GM18502 (cell line): ENCODE measurements around the gene CUL5.
"Not testable (repeated sequence)": the region's sequence is repeated elsewhere in the genome, so short reads cannot be mapped to it uniquely, and the experiment has no call there.

Experiments used
- ATAC-seq: cut with Tn5 transposase; IDR thresholded peaks from one replicate; pipeline ENCODE4 v1.9.1; 2021; ENCODE audit warnings: mild to moderate bottlenecking; ENCODE audit not compliant: unreplicated experiment, poor library complexity

Gene CUL5

GRCh38 chr11:108101090-108101775 lies 92.5 kb downstream of the CUL5 start:
- no peak for ATAC-seq

GRCh38 chr11:108111126-108111525 lies 102.4 kb downstream of the CUL5 start:
- no peak for ATAC-seq

DNA sequence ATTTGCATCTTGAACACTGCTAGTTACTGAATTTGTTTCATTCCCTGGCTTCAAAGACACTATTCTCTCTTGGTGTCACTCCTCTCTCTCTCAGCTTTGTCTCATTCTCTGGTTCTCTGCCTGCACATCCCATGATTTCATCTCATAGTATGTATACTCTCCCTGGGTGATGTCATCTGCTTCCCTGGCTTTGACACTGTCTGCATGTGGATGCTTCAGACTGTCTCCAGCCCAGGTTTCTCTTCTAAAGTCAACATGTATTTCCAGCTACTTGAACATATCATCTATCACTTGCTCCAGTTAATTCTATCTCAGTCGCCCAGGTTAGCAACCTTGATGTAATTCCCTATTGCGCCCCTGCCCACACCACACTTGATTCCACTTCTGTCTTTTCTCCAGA lies 103.4 kb downstream of the CUL5 start:
- no peak for ATAC-seq

DNA sequence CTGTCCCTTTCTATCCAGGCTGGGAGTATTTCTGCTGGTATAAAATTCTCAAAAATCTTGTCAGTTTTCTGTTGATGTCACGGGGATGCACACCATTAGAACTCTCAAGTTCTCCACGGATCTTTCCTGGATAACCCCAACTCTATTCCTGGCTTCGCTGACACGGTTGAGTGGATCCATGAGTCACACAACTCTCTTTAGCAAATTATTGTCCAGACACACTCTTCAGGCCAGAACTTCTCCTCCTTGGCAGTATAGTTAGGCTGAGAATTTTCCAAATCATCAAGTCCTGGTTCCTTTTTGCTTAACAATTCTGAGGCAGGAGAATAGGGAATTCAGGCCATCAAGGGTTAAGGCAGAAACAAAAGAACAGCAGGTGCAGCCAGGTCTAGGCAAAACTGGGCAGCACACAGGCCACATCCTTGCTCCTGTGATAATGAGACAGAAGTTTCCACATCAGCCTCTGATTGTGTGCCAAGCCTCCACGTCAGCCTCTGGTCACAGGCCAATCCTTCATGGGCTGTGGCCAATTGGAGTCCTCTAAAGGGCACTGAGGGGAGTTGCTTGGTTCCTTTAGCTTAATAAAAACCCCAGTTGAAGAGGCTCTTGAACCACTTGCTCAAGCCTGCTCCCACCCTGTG lies 106.9 kb downstream of the CUL5 start:
- ATAC-seq = no peak

DNA sequence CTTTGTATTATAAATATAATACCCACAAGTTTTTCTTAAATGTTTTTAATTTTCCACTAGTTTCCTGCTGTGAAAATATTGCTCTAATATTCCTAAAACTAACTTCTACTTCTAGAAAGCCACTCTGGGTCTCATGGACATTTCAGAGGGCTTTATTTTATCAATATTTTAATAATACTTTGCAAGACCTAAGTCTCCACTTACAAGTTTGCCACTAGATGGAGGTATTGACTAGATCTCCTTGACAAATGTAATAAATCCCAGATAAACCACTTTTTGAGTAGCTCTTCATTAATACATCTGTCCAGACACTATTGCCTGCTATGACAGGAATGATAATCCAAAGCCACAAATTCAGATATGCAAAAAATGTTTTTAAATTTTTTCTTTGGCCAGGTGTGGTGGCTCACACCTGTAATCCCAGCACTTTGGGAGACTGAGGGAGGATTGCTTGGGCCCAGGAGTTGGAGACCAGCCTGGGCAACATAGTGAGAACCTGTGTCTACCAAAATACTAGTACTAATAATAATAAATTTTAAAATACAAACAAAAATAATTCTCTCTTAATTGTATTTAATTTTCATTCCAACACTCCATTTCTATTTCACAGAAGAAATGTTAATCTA lies 109.2 kb downstream of the CUL5 start:
- ATAC-seq = no peak

- not testable (repeated sequence) for ATAC-seq
Observed at GRCh38 chr11:108120936-108121273, 112.2 kb downstream of the CUL5 start.

DNA sequence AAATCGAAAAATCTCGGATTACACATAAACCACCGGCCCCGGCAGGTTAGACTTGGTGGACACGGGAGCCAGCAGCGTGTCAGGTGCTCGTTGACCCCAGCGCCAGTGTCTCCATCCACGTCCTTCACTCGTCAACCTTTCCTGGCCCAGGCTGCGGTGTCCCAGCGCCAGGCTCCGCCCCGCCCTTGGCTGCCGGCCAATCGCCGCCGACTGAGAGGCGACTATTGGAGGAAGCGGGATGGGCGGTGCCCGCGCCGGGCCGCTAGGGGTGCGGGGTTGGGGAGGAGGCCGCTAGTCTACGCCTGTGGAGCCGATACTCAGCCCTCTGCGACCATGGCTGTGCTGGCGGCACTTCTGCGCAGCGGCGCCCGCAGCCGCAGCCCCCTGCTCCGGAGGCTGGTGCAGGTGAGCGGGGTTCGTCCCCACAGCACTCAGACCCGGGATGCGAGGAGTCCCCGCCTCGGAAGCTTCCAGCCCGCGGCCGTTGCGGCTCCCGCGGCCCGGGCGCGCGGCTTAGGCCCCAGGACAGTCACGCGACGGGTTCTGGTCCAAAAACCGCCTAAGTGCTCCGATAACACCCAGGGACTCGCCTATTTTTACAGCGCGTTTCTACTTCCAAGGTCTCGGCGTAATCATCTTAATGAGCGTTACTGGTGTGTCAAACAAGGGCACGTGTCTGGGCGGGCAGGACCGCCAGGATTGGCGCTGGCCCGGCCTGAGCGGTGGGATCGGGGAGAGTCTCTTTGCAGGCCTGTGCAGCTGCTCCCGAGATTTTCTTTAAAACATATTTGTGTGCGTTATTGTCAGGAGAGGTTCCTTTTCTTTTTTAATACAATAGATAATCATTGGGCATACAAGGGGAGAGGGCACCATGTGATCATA lies 112.8 kb downstream of the CUL5 start, which contains the start of gene ACAT1:
ACAT1 (plus strand) TSS at position 294 of the 882 bp plus-strand sequence; CDS start at position 334, 40 bp downstream.
- peak; percentile 95 for ATAC-seq

DNA sequence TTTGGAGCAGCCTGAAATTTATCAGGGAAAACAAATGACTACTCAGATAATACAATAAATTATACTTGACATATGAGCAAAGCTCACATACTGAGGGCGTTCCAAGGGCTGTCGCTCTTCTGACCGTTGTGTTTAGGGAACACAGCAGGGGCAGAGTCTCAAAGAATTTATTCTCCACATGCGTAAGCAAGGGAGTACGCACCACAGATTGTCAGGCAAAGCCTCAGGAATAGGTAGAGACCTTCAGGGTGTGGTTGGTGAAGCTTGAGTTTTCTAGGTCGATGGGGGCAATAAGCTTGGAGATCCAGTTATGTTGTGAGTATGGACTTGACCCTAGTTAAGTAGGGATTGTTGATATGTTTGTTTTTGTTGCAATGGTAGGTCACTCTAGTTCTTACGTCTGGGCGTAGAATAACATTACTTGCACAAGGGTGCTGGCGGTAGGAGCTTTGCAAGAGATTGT lies 113.5 kb downstream of the CUL5 start:
- ATAC-seq = no peak

GRCh38 chr11:108125096-108125495 lies 116.4 kb downstream of the CUL5 start:
- no peak for ATAC-seq

DNA sequence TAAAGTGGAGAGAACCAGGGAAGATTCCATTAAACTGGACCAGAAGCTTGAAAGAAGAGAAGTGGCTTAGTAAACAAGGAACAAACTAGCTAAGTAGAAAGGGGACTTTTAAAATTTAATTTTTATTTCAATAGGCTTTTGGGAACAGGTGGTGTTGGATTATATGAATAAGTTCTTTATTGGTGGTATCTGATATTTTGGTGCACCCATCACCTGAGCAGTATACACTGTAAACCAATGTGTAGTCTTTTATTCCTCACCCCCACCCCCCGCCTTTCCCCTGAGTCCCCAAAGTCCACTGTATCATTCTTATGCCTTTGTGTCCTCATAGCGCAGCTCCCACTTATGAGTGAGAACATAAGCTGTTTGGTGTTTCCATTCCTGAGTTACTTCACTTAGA lies 120.1 kb downstream of the CUL5 start:
- ATAC-seq = no peak

DNA sequence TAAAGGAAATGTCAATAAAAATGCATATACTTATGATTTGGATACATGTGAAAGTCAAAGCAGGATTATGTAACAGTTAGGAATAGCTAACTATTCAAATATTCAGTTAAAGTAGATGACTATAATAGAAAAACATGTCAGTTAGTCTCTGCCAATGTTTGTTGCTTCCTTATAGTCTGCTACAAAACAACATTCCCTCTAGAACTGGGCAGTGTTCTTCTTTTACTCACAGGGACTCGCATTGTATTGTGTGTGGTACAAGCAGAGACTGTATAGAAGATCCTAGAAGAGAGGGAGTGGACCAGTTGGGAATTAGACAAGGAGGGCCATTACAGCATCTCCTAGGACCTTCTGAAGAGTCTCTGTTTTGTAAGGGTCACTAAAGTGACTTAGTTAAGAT lies 123.3 kb downstream of the CUL5 start:
- ATAC-seq = no peak

DNA sequence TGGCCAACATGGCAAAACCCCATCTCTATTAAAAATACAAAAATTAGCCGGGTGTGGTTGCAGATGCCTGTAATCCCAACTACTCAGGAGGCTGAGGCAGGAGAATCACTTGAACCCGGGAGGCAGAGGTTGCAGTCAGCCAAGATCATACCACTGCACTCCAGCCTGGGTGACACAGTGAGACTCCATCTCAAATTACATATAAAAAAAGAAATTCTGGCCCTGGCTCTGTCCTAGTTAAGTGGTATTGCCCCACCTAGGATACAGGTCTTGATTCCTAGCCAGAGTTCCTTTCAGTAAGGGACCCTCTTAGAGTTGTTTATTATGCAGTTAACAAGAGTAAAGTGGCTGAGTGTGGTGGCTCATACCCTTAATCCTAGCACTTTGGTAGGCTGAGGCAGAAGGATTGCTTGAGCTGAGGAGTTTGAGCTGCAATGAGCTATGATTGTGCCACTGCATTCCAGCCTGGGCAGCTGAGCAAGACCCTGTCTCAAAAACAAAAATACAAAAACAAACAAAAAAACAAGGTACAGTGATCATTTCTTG lies 124.4 kb downstream of the CUL5 start:
- not testable (repeated sequence) for ATAC-seq

DNA sequence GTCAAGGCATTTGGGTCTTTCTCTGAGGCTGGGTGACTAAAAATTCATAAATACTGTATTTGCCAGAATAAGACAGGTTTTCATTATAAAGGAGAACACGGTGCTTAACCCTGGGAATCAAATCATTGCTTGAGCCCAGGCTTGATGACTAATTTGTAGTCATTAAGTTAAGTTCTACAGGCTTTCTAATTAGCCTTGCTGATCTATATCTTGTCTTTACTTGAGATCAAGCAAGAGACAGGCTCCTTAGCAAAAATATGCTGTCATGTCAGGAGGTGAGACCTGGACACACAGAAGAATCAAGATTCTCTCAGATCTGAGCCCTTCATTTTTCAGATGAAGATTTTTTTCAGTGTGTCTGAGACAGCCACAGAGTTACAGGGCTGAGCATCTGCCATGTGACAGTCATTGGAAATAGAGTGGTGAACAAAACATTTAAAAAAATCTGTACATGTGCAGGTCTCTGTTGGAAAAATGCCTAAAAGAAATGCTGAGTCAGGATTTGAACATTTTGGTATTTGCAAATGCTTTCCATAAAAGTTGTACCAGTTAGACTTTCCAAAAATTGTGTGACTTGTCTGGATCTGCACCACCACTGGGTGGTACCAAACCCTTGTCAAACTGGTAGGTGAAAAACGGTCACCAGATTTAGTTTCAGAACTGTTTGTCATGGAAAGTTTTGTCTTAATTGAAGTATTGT lies 127.3 kb downstream of the CUL5 start:
- ATAC-seq = peak; percentile 69

GRCh38 chr11:108137212-108137611 lies 128.5 kb downstream of the CUL5 start:
- no peak for ATAC-seq

DNA sequence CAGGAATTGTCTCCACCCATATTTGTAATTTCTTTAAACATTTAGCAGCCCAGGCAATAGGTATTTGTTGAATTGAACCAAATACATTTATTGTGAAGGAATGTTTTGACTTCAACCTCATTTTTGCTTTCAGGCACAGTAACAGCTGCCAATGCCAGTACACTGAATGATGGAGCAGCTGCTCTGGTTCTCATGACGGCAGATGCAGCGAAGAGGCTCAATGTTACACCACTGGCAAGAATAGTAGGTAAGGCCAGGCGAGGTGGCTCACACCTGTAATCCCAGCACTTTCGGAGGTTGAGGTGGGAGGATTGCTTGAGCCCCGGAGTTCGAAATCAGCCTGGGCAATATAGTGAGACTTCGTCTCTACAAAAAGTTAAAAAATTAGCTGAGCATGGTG lies 133.6 kb downstream of the CUL5 start:
- no peak for ATAC-seq

- no peak for ATAC-seq
Observed at GRCh38 chr11:108144615-108145014, 135.9 kb downstream of the CUL5 start.

GRCh38 chr11:108147150-108147549 lies 138.5 kb downstream of the CUL5 start:
- no peak for ATAC-seq

DNA sequence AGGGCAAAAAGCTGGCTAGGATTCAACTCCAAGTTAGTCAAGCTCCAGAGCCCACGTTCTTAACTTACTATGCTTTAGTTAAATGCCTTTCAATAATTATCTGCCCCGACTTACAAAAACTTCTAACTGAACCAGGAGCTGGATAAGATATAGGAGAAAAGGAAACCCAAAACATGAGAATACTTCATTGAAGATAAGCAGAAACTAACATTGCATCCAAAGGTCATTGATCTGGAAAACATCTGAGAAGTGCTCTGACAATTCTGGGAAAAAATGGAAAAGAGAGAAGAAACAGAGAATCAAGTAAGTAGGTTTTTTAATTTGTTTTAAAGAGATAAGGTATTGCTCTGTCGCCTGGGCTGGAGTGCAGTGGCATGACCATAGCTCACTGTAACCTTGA lies 139.9 kb downstream of the CUL5 start:
- no peak for ATAC-seq

- ATAC-seq = no peak
Observed at GRCh38 chr11:108154591-108154990, 145.9 kb downstream of the CUL5 start.
